Measurements from ENCODE around the gene MAP4.

MAP4 gene

DNA sequence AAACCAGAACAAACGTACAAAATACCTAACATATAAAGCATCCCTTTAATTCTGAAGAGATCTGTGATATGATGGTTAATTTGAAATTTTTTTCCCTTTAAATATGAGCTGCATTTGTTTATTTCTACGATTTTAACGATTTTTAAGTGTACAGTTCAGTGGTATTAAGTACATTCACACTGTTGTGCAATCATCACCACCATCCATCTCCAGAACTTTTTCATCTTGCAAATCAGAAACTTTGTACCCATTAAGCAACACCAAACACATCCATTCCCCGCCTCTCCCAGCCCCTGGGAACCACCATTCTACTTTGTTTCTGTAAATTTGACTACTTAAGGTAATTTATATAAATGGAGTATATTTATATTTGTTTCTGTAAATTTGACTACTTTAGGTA is 51.5 kb downstream of the MAP4 start:
- DNase-seq: no peak

DNA sequence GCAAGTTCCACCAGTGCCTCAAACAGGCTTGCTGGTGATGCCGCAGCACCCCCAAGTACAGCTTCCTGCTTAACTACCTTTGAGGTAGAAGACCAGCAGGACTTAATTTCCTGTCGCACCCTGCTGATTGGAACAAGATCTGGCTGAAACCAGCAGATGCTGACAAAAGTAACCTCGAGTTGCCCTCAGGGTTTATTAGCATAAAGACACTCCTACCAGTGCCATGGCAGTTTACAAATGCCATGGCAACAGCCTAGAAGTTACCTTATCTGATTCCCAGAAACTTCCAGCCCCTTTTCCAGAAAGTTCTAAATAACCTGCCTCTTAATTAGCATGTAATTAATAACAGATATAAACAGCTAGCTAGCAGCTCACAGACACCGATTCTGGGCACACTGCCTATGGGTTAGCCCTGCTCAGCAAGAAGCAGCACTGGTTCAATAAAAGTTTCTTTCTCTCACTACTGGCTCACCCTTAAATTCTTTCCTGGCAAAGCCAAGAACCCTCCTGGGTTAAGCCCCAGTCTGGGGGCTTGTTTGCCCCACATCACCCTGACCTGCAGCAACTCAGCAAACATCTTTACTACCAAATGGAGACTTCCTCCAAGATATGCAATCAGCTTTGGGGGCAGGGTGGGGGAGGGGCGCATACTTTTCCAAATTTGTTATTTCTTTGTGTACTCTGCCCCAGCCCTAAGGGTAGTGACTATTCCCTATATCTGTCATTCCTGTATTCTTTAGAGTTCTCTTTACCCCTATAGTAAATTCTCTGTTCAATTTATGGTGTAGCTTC is 54.2 kb downstream of the MAP4 start:
- DNase-seq: no peak

DNA sequence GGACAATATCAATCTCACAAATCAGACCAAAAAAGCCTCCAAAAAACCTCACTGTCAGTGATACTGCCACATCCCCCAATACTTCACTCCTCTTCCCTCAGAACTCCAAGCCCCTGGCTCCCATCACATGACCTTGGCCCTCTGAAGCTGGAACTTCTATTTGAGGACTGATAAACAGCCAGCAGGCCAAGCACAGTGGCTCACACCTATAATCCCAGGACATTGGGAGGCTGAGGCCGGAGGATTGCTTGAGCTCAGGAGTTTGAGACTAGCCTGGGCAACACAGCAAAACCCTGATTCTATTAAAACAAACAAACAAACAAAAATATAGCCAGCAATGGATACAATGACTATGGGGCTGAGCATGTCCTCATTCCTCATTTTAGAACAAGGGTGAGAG is 55.2 kb downstream of the MAP4 start:
- no peak for DNase-seq

DNA sequence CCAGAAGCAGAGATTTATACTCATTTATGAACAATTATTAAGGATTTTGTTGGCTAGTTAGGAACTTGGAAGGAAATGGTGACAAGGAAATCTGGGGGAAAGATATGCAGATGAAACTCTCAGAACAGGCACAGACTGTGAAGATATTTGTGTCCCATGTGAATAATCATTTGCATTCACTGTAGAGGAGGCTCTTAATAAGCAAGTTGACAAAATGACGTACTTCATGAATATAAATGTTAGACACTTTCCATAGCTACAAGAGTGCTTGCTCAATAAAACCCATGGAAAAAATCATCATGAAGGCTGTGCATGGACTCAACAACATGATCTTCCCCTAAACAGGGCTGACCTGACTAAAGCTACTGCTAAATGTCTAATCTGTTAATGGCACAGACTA is 59.7 kb downstream of the MAP4 start:
- DNase-seq: no peak

DNA sequence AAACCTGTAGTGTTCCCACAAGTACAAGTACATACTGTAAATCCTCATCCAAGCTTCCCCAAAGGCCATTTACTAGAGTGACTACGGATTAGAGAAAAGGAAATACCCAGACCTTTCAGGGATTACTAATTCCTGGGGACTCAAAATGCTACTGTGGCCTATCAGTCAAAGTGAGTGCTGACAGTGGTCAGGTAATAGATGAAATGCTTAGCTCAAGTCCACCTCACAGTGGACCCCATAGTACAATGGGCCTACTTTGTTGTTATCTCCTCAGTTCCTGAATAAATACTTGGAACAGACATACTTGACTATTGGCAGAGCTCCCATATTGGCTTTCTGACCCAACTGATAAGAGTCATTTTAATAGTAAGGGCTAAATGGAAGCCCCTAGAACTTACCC is 61.6 kb downstream of the MAP4 start:
- no peak for DNase-seq

DNA sequence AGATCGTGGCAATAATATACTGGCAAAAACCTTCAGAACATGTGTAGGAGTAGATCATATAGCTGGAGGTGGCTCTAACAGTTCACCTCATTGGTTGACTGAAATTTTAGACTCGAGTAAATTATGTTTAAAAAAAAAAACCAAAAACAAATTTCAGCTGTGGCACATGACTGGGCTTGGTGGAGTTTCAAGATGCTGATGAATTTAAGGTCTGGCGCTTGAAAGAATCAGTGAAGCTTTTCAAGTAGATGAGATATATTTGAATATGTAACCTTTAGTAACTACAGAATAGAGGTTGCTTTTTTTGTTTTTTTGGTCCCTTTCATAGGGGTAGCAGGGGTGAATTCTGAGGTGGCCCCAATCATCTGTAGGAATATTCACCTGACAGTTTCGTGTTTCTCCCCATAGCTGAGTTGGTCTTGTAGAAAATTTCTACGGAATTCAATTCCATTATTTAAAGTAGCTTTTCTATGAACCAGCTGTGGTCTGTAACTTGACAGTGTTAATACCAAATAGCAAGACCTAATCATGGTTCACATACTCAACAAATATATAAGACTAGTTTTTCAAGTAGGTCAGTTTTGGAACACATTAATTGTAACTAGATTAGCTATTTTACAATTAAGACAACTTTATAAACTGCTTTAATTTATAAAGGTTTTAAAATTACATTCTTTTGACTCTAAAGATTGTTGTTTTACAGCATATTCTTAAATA is 65.6 kb downstream of the MAP4 start:
- no peak for DNase-seq

DNA sequence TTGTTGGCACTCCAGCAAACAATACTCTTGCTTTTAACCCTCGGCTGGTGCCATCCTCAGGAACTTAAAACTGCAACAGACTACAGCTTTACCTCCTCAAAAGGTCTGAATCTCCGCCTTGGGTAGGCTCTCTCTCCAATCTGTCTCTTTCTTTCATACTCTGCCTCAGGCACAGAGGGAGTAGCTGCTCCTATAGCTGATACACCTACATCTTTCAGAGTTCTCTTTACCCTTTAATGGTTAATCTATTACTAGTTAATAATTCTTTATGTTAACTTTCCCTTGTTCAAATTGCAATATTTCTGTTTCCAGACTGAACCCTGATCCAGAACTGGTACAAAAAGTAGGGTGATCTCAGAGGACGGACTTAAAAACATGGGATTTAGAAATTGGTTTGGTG is 66.2 kb downstream of the MAP4 start:
- DNase-seq: no peak

DNA sequence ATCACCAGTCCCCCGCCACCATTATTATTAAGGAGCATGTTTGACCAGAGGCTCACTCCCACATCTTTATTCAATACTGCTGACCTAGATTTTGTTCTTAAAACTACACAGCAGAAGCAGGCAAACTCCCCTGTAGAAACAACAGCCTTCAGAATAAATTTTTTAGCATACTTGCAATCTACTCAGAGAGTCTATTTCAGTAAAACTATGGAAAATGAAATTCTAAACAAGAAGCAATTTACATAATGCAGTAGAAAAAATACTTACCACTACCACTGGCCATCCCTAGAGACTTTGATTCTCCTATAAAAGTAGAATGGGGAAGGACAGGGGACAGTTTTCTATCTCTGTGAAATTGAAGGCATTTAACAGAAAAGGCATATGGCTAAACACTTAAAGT is 76.0 kb downstream of the MAP4 start:
- no peak for DNase-seq

DNA sequence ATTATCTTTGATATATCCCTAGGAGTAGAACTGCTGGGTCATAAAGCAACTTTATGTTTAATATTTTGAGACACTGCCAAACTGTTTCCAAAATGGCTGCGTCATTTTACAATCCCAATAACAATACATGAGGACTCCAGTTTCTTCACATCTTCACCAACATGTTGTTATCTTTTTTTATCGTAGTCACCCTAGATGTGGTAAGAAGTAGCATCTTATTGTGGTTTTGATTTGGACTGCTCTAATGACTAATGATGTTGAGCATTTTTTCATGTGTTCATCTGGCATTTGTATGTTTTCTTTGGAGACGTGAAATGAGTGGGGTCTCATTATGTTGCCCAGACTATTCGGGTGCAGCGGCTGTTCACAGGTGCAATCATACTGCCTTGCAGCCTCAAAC is 83.8 kb downstream of the MAP4 start:
- no peak for DNase-seq

DNA sequence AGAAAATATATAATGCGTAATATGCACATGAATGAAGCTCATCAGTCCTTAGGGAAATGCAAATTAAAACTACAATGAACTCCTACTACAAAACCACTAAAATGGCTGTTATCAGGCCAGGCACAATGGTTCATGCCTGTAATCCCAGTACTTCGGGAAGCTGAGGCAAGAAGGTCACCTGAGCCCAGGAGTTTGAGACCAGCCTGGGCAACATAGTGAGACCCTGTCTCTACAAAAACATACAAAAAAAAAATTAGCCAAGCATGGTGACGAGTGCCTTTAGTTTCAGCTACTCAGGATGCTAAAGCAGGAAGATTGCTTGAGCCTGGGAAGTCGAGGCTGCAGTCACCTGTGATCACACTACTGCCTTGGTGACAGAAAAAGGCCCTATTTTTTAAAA is 85.2 kb downstream of the MAP4 start:
- no peak for DNase-seq

DNA sequence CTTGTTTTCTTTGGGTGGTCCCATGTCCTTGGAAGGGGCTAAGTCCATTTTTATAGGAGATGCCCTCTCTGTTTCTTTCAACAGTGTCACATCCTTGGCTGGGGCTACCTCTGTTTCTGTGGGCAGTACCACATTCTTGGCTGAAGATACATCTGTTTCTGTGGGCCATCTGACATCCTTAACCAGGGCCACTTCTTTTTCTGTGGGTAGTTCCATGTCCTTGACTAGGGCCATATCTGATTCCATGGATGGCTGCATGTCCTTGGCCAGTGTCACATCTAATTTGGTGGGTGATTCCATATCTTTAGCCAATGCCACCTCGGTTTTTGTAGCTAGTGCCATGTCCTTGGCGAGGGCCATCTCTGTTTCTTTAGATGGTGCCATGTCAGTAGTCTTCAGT is 99.5 kb downstream of the MAP4 start:
- no peak for DNase-seq

DNA sequence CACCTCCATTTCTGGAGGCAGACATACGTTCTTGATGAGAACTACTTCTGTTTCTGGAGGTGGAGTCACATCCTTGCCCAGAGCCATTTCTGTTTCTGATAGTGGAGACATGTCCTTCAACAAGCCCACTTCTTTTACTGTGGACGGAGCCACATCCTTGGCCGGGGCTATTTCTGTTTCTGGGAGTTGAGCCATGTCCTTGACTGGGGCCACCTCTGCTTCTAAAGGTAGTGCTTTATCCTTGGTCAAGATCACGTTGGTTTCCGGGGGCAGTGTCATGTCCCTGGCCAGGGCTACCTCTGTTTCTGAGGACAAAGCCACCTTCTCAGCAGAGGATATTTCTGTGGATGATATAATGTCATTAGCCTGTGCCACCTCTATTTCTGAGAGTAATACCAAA is 100.0 kb downstream of the MAP4 start:
- no peak for DNase-seq

DNA sequence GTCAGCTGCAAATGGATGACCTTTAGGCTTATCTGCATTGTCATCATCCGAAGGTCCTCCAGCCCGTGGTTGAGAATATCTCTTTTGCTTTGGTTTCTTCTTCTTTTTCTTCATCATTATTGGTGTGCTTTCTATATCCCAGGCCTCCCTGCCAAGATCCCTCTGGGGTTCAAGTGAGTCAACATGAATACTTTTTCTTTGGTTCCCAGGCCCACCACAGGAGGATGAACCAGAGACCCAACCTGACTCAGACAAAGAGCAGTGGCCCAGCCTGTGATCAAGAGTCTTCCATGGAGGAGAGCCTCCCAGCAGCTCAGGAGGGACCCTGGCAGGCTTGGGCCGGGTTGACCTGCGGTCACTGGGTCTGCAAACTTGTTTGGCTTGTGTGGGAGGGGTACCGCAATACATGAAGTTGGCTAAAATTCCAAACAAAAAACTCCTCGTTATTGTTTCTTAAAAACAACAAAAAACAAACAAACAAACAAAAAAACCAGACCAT is 104.2 kb downstream of the MAP4 start:
- no peak for DNase-seq

DNA sequence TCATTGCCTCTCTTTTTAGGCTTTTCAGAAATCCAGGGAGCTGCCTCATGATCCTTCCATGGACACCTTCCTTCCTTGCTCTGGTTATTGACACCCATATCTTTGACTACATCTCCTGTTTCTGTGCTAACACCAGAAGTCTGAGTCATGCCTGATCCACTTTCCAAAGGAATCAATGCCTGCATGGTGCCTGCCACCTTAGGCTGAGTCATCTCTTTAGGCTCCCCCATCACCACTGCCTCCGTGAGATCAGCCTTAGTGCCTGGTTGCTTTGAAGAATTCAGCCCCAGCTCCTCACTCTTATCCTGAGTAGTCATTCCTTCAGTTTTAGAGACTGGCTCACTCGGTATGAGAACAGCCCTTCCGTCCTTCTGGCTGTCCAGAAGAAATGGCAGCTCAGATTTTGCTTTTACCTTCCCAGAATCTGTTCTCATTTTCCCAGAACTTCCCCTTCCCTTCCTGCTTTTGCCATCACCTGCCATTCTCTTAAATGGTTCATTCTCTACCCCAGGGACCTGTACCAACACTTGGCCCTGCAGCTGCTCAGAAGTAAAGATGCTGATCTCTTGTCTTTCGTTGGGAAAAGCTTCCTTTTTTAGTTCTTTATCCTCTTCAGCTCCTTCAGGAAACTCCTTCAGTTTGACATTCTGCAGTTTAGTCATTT is 105.3 kb downstream of the MAP4 start:
- no peak for DNase-seq

DNA sequence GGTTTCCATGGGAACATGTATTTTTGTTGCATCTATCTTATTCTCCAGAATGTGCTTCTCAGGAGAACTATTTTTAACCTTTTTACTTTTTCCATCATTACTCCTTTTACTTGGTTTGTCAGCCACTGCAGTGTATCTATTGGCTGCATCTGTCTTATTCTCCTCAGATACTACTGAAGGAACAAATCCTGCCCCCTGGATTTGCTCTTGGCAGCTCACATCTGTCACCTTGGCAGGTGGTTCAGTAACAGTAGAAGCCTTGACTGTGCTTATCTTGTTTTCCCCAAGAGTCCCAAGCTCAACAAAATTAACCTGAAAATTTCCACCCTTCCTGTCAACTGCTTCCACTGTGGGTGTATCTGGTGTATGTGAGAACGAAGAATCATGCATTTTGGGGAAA is 106.0 kb downstream of the MAP4 start:
- no peak for DNase-seq

DNA sequence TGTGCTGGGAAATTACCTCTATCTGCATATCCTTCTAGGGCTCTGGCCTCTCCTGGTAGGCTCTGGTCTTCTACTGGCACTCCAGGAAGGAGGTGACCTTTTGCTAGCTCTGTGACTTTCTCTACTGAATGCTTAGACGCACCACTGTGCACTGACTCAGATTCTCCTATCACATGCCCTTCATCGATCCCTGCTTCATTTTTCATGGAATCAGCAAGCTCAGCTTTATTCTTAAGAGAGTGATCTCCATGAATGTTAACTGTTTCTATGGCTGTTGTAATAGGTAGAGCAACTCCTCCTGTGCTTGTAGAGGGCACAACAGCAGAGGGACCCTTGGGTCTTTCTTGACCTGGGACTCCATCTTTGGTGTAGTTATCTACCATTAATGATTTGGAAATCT is 106.6 kb downstream of the MAP4 start:
- DNase-seq: no peak

DNA sequence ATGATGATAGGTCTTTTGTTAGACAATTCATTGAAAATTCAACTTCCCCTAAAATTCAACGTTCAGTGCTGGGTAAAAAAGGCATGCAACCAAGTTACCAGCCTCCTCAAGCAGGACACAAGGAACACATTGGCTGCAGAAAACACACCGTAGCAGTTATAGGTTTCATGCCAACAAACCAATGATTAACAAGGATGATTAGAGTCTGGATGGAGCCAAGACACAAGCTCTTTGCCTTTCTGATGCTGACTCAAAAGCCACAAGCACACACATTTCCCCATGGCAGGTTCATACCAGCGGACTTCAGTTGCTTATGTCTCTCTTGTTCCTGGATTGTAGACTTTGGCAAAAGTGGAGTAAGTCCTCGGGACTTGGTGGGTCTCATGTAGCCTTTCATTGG is 107.5 kb downstream of the MAP4 start:
- DNase-seq: no peak

DNA sequence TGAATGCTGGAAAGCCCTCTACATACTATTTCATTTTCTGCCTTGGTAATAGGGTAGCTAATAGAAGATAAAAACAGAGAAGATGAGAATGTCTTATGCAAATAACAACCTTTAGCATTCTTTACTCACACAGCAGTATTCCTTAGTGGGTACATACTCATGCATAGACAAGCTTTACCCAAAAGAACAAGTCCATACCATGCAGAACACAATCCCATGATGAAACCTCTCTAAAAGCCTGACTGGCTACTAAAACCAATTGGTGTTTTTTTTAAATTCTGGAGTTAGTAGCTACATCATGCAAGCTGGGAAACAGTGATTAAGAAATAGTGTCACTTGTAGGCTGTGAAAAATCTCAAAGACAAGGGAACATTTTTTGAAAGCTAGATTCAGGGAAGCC is 108.4 kb downstream of the MAP4 start:
- DNase-seq: no peak

DNA sequence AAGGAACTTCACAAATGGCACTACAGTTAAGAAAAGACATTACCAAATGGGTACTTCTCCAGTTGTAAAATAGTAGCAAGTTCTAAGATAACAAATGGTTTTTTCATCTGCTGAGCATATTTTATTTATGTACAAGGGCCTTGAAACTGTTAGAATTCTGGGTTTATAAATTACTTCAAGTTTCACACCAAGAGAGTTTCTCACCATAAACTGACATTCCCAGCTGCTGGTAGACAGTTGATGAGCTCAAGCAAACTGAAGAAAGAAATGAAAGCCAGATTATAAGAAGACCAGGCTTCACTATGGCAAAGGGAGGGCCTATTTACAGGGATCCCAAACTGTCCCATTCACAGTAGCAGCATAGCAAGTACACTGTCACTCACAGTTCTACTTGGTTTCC is 113.5 kb downstream of the MAP4 start:
- DNase-seq: no peak

DNA sequence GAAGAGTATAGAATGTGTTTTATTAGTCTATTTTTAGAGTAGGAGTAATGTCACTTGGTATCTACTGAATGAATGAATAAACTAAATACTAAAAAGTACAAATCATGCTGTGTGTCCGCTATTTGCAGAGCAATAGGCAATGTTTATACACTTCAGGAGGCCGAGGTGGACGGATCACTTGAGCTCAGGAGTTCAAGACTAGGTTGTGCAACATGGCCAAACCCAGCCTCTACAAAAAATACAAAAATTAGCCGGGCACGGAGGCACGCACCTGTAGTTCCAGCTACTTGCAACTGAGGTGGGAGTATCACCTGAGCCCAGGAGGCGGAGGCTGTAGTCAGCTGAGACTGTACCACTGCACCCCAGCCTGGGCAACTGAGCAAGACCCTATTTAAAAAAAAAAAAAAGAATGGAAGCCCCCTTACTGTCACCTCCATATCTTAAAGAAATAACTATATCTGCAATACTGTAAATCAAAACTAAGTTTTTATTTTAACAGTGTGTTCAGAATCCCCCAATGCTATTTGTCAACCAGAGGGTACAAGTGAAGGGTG is 114.9 kb downstream of the MAP4 start:
- no peak for DNase-seq

DNA sequence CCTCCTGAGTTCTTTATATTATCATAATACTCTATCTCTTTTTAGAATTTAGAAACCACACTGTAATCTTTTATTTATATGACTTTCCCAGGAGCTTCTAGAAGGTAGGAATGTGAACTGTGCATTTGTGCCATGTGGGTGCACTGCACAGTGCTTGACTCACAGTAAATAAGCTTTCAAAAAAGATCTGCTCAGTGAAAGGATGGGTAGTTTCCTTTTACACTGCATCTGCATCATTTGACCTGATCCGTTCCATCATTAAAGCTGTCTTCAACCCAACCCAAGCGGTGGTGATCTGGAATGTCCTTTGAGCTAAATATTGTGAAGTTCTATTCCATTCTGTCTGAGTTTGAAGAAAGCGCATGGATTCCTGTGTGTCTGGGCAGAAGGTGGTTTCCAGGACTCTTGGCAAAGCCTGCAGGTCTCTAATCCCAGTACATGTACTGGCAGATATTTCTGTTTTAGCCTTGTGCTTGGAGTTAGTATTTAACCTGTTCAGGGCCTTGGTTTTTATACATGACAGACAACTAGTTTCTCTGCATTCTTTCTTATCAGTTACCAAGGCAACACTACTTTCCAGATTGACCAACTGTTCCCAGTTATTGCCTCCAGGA is 116.6 kb downstream of the MAP4 start:
- no peak for DNase-seq

DNA sequence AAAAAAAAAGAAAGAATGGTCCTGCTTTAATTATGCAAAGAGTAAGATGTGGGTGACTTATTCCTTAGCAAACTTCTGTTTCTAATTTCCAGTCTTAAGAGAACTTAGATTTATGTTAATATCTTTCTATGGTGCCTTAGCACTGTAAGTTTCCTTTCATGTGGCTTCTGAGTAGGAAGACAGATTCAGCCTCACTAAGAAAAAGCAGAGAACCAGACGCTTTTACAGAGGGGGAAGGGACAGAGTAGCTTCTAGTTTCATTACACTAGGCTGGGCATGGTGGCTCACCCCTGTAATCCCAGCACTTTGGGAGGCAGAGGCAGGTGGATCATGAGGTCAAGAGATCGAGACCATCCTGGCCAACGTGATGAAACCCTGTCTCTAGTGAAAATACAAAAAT is 118.3 kb downstream of the MAP4 start:
- no peak for DNase-seq

DNA sequence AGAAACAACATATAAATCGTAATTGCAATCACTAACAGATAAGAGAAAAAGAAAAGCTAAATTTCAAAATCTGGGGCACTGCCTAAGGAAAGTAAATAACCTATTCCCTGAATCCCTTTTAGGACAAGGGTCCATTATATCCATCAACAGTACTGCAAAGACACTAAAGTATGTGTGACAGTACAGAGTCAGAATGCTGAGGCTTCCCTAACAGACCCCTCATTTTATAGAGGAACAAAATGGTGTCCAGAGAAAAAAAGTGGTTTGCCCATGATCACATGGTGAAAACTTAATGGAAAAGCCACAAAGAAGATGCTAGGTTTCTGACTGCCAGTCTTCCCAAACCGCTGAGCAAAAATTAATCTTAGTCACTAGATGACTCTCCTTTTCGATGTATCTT is 119.5 kb downstream of the MAP4 start:
- no peak for DNase-seq

Data from activated CD8-positive, alpha-beta memory T cell treated with anti-CD3 and anti-CD28 coated beads, Interleukin-2, amount 50 U/mL, for 48 hours (primary cell).